NCI-H1092 treated with DMSO at 0.1 percent for 48 hours (cell line): ENCODE results near the gene RANBP3.

ENCODE experiments used
- DNase-seq: peaks from one replicate; lab custom pipeline; 2025; lab: John Stamatoyannopoulos, UW

The RANBP3 gene

DNA sequence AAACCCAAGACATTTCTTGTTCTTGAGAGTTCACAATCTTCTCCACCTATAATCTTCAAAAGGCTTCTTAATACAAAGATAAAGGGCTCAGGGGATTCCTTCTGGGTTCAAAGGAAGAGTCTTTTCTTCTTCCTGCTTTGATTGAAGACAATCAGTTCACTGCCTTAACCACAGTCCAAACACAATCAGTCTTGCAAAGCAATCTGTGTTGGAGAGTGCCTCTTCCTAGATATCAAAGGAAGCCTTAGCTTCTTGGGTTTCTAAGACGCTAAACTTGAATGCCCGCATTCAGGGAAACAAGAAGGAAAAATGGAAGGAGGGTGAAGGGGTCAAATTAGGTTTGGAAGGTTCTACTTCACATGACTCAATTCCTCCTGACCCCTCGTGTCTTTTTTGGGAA is 27.2 kb downstream of the RANBP3 start:
- no peak for DNase-seq

DNA sequence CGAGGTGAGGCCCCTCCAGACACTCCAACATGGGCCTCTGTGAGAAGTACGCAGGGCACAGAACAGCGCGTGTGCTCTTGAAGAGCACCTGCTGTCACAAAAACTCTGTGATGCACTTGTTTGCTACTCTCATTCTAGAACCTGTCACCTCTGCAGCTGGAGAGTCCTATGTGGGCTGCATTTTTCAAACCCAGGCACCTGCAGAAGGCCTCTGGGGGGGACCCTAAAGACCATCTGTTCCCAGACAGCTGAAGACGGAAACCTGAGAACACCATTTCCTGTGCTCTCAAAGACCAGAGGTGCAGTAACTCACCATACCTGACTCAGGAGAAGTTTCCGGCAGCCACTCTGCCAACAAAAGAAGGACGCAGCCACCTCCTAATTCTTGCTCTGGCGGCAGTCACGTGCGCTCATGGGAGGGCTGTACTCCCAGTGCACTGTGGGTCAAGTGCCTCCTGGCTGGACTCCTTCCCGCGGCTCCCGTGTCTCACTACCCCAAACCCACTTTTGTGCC is 28.1 kb downstream of the RANBP3 start:
- peak; percentile 81 for DNase-seq

DNA sequence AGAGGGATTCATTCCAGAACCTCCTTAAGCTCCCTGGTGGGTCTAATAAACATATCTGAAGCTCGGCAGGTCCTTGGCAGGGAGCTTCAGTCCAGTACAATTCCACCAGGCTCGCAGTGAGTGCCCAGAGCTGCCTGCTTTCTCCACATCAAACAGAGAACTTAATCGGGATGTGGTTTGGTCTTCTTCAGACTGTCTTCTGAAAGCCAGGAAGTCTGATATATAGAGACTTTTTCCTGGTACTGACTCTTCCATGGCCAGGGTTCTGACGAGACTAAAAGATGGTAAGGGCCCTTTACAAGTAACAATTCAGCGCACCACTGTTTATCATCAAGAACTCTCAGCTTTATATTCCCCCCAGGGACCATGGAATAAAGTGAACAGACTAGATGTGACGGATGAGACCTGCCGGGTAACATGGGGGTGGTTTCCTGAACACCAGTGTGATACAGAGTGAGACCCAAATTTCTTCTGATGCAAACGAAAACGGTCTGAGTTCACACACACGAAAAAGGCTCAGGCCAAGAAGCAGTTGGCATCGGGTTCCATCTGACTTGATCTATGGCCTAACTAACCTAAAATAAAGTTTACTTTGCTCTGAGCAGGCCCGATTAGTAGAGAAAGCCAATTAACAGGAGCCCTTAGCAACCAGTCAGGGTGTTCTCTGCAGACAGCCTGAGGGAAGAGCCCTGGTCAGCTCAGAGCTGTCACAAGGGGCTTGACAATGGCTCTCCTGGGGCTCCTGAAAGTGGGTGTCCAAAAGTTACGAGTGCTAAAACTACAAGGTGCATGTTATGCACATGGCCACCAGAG is 29.0 kb downstream of the RANBP3 start:
- peak; percentile 29 for DNase-seq

DNA sequence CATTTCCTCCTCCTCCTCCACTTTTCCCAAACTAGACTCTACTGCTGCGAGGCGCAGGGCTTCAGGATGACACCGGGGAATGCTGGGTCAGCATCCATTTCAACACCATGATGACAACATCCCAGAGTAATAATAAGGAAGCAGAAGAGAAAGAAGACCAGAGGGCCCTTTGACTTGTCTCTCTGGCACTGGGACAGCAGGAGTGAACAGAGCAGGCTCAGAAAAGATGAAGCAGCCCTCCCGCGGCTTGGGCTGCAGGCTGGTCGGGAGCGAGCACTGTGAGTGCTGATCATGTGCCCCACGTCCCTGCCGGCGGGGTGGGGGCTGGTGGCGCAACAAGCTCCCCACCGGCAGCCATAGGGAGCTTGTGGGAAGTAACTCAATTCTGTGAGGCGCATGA is 30.5 kb downstream of the RANBP3 start:
- DNase-seq, result no peak

DNA sequence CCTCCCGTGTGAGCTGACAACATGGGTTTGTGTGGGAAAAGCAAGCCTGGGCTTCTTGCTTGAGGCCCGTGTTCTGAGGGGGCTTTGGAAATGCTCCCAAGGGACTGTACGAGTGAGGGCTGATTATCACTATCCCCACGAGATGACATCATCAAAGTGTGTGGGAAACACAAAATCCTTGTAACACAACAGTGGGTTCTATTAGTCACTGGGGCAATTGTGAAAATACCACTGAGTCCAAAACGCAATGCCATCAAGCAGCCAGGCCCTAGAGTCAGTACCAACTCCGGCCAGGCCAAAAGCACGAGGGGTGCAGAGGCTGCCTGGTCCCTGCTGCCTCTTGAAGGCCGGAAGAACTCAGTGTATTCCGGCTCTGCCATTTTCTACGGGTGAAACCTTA is 34.3 kb downstream of the RANBP3 start:
- DNase-seq, result no peak

DNA sequence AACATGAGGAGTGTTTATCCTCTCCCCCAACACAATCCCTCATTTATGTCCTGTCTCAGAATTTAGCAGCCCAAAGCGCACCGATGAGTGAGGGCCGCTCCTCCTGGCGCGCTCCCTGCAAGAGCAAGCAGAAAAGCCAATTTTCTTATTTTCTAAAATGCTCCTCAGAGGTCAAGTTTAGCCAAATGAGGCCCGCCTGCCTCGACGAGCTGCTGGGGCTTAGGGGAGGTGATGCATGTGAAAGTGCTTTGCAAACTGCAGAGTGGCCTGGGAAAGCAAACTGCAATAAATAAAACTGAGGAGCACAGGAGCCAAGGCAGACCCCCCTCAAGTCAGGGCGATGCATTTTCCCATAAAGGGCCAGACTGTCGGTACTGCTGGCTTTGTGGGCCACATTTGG is 34.9 kb downstream of the RANBP3 start:
- DNase-seq, result no peak

DNA sequence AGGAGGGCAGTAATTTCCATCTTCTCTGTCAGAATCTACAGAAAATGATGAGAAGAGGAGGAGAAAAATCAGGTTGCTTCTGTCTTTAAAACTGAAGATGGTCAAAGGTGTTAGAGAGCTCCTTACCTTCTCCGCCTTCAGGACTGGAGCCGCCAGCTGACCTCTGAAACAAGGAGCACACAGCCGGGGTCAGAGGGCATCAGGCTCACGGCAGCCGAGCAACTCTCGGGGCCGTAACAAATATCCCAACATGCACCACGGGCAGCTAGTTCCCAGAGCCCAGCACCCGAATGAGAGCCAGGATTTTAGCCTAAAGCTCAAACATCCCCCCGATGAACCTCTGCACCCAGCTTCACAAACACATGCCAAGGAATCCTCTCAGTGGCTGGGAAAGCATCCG is 36.3 kb downstream of the RANBP3 start:
- DNase-seq, result no peak

DNA sequence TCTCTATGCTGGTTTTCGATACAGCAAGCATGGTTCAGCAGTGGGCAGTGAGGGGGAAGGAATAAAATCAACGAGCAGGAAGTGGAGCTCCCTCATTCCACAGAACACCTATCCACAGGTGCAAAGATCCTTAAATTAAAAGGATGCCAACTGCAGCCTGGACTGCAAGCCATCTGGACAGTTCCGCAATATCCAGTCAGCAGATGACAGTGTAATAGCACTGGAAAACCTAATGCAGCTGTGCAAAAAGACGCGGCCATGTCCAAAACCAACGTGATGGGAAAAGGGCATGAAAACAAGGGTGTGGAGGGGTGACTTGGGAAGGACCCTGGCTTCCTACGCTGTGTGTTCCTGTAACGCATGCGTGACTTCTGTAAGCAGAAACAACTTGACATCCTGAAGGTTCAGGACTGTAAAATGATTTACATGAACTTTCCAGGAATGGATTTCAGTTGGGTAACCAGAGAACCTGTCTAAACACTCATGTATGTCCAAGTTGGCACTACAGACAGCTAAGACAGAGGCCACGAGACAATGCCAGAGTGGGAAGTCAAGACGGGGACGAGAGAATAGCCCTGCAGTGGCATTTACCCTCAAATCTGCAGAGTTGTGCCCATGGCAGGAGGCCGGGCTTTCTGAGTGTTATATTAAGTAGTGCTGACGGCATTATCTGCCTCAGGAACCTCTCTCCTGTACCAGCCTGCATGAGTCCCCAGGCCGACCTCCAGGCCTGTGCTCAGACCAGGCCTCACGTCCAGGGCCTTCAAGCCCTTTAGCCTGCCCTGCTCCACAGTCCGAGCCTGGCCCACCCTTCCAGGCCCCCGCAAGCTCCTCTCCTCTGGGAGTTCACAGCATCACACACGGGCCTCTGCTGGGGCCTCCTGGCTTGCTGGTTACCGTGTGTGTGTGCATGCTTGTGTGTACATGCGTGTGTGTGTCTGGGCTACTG is 37.4 kb downstream of the RANBP3 start:
- DNase-seq, result no peak

DNA sequence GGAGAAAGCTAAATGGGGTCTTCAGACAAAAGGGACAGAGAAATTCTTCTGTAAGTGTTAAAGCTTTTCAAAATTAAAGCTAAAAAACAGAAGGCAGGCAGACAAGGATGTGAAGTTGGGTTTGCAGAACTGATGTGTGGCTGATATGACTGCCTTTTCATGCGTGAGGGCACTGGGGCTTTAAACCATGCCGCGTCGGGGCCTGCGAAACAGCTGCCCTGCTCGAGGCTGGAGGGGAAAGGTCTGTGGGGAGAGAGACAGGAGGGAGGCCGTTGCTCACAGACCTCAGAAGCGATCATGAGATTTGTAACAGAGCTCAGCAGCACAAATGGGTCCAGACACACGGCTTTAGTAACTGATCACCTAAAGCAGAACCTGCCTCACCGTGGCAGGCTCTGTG is 40.4 kb downstream of the RANBP3 start:
- DNase-seq, result no peak

DNA sequence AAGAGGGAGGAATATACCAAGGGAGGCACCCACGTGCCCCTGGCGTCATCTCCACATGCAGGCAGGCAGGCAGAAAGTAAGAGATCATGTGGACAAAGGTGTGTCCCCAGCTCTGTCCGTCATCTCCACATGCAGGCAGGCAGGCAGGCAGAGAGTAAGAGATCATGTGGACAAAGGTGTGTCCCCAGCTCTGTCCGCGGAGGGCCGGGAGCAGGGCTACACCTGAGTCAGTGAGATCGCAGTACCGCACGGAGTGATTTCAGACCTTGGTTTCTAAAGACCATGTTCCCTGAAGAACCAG is 41.7 kb downstream of the RANBP3 start:
- DNase-seq, result no peak

DNA sequence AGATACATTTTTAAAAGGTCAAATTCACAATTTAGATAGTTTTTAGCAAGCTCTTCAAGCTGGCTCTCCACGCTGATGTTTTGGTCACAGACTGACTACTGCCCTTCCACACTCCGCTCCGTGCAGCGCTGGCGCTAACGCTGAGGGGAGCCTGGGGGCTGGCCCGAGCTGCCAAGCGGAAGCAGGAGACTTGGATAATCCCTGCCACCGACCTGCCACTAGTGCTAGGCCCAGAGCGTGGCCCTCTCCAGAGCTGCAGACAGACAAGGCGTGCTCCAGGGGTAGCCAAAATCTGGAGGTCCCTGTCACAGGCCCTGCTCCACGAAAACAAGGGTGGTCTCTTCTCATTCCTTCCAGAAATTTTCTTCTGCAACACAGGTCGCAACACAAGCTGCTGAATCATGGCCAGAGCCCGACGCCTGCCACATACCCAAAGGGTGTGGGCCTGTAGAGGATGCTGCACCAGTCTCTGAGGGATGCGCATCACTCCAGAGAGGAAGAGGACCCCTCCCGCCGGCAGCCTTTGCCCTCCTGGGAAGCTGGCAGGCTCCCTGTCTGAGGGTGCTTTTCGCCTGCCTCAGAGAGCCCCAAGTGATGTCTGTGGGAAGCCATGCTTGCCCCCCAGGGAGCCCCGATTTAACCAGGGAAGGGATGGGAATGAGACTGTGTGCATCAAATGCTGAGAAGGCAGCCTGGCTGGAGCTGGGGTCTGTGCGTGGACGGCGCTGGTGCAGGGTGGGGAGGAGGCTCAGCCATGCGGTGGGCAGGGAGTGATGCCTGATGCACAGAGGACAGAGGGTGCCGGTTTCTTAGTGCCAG is 42.3 kb downstream of the RANBP3 start:
- no peak for DNase-seq

DNA sequence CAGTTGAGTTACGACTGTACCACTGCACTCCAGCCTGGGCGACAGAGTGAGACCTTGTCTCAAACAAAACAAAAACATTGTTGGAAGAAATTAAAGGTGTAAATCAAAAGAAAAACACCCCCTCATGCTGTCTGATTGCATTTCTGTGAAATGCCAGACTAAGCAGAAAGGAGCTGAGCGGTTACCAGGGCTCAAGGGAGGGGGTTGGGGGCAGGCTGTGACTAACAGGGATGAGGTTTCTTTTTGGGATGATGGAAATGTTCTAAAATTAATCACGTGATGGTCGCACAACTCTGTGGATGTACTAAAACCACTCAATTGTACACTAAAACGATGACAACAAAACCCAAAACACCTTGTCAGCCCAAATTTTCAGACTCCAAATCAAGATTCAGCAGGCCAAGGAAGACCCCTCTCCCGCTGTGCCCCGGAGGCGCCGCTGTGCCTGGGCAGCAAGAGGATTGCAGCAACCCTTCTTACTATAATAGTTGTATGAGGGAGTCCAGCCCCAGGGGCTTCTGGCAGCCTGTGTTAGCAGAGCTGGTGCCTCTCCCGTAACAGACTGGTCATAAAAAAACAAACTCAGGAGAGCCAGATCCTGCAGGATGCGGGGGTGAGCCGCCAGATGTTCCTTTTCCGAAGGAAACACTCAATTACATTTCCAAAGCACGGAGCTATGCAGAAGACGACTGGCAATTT is 43.0 kb downstream of the RANBP3 start:
- DNase-seq, result no peak

DNA sequence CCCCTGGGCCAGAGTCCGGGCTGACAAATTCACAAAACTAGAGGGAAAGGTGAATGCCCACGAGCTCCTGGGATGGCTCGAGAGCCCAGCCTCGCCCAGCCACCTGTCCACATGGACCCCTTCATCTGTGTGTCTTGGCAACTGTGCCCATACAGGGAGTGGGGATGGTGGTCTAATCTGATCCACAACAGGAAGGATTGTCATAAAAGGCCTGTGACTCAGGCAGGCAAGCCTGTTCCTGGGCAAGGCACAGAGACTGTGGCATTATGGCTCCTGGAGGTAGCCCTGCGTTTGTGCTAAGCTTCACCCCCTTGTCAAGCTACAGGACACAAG is 43.9 kb downstream of the RANBP3 start:
- DNase-seq, result no peak

DNA sequence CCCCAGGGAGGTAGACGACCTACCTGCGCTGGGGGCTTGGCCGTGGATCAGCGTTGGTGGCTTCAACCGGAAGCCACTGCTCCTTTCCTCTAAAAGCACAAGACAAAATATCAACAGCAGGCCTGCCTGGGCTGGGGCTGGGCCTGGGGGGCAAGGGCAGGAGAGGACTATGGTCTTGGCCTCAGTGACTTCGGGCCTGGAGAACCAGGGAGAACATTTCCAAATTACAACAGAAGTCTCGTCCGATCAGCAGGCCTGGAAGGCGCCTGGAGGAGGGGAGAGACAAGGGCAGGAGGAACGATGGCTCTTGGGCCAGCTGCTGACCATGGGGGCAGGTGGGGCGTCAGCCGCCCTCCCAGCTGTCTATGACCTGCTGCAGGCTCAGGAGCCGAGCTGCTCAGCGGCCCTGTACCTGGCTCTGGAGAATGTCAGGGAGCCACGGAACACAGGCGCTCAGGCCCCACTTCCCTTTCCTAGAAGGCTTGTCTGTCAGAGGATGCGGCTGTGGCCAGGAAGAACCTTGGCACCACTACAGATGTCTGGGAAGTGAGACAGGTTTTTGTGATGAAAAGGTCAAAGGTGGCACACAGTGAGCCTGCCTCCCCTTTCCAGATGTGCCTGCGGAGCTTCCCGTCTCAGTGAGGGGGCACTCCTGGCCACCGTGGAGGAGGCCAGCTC is 44.4 kb downstream of the RANBP3 start:
- DNase-seq, result no peak

DNA sequence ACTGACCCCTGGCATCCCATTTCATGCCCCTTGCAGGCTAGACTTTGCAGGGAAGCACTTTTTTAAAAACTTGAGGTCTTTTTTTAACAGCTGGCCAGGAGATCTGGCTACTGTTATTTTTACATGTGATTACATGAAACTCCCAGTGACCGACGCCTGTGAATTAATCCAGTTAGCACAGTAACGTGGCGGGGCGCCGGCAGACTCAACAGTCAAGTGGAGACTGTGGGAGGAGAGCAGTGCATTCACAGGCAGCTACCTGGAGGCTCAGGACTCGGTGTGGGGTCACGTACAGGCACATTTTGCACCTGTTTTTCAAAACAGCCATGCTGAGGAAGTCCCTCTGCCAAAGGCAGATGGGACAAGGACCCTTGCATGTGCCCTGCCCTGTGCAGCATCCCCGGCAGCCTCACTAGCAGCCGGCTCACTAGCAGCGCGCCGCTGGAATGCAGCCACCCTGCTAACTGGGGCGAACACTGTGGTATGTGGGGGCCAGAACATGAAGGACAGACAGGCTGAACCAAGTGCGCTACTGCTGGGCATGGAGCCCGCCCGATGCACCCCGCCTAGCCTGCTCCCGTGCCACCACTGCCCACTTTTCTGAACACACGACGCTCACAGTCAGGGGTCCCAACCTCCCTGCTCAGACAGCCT is 45.2 kb downstream of the RANBP3 start:
- DNase-seq, result no peak

DNA sequence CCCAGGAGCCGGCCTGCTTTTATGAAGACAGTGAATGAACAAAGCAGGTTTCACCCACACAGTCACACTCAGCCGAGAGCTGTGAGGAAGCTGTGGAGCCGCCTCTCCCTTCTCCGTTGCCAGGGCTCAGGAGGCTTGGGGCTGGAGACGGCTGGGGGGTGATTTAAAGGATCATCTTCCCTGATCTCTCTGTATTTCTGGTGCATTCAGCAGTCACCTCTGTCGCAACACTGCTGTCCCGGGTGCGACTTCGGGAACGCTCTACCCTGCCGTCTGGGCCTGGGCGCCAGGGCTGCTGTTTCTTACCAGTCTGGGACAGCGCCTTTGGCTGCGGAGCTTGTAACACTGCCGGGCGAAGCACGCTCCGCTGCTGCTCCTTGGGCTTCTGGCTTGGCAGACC is 45.8 kb downstream of the RANBP3 start:
- no peak for DNase-seq

DNA sequence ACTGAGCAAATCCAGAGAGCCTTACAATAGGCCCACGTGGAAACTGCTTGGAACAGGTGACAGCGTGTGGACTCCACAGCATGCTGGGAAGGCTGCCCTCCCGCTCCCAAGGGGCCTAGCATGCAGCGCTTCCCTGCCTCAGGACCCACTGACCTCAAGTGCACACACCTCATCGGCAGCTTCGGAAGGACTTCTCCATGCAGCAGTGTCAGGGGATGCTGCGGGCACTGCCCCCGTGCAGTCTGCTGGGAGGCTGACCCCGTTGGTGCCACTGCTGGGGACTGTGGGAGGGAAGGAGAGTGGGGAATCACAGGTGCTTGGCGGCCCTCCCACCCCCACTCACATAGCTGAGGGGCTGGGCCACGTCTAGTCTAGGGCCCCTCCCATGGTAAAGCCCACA is 46.7 kb downstream of the RANBP3 start:
- no peak for DNase-seq

DNA sequence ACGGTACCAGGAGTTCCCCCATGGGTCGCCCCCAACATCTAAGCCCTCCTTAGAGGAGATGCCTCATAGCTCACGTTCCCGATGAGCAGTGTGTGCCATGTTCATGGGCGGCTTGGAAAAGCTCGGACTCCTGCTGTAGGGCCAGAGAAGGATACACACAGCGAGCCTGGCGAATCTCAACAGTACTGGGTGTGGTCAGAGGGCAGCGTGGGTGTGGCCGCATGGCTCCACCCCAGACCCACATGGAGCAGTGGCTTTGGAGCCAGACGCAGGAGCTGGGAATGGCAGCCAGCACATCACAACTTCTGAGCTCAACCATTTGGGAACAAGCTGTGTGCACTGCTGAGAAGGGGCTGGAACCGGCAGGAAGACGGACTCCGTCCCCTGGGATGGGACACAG is 48.3 kb downstream of the RANBP3 start:
- DNase-seq, result no peak

DNA sequence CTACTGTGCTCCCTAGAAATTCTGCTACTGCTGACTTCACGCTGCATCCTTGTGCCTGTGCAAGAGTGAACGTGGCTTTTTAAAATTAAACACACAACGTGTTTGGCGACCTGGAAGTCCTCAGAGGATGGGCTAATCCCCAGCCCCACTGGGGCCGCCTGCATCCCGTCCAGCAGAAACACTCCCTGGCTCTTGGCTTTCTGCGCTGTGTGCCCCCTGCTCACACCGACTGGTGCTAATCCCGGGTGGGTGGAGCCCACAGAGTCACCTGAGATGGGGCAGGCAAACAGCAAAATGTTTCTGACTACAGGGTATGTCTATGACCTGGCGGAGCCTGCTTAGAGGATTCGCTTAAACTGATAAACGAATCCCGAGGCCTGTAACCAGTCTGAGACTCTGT is 48.8 kb downstream of the RANBP3 start:
- no peak for DNase-seq

DNA sequence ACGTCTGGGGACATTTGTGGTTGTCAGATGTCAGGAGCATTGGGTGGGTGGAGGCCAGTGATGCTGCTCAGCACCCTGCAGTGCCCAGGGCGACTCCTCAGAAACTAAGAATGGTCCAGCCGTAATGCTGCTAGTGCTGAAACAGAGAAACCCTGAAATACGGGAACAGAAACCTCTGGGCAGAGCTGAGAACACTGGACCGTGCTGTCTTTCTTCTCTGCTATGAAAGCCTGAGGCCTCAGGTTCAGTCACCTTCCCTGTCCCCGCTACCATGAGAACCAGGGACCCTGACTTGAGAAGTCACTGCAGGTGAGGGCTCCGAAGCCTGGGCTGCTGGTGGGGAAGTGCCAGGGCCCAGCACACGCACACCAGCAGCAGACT is 50.5 kb downstream of the RANBP3 start:
- DNase-seq, result no peak
